HepG2 (cell line): ENCODE results near the gene ZNF804B. TPM values are rescaled to one million over a fixed set of nuclear protein-coding genes. Genes with fewer than 3 reads are reported as not detected.

Experiments
- ATAC-seq: fragments of 200-7000 bp; cut with Tn5 transposase; 3 replicates; pipeline ENCODE4 v1.9.1; 2020; ENCODE audit warnings: mild to moderate bottlenecking, moderate library complexity
- BruUV-seq: library from RNA; stranded (reverse); fragments of 400-500 nt; replicated peaks from 2 replicates; lab custom pipeline; 2021; lab: Mats Ljungman, UMichigan
- CTCF ChIA-PET: fragments of 300-600 bp; formaldehyde crosslinking; extraction: SDS; loops from one replicate; lab custom pipeline; 2021; ENCODE audit warnings: low total read pairs, inconsistent platforms, low intra/inter-chr PET ratio; lab: Yijun Ruan, JAX
- POLR2A ChIA-PET: fragments of 350-600 bp; sonication (Branson Sonifier 250); formaldehyde crosslinking; loops from one replicate; lab custom pipeline; 2020; ENCODE audit warnings: antibody characterized with exemption, inconsistent platforms; lab: Yijun Ruan, JAX
- DNase-seq: peaks from one replicate; pipeline ENCODE4 v3.0.0-alpha.2; 2015; ENCODE audit warnings: low spot score
- FAIRE-seq: peaks from 3 replicates; lab custom pipeline; 2011; peaks lifted over from hg19 to GRCh38; lab: Jason Lieb, UNC
- H2AFZ ChIP-seq: one replicate; pipeline ENCODE4 v1.6.1; 2011; ENCODE audit warnings: low read length, inconsistent platforms
- H3K27ac ChIP-seq: fragments of 300-600 bp; 3 replicates; pipeline ENCODE4 v1.8.0; 2011; ENCODE audit warnings: mixed run types, mild to moderate bottlenecking, mixed read lengths, low read length, inconsistent platforms; ENCODE audit not compliant: insufficient read depth; ENCODE audit errors: extremely low read length
- H3K27me3 ChIP-seq, 2 experiments: fragments of 200-600 bp in 1 of 2; 2 replicates in 1 of 2; 3 replicates in 1 of 2; pipeline versions ENCODE4 v1.6.0 to v1.8.0; 2011; ENCODE audit warnings: low read length in 2 of 2, mild to moderate bottlenecking in 2 of 2, moderate library complexity in 2 of 2, inconsistent platforms in 1 of 2; ENCODE audit not compliant: insufficient read depth in 2 of 2, control insufficient read depth in 1 of 2
- H3K36me3 ChIP-seq, 2 experiments: fragments of 200-600 bp in 1 of 2; replicated peaks in 1 of 2; 2 replicates in 1 of 2; 3 replicates in 1 of 2; pipeline versions ENCODE4 v1.5.1 to v1.8.0; 2011; ENCODE audit warnings: low read length in 2 of 2, inconsistent platforms in 1 of 2; ENCODE audit not compliant: insufficient read depth in 2 of 2, control insufficient read depth in 1 of 2
- H3K4me1 ChIP-seq: 2 replicates; pipeline ENCODE4 v1.5.1; 2012; ENCODE audit warnings: low read length, inconsistent platforms; ENCODE audit not compliant: insufficient read depth
- H3K4me2 ChIP-seq: 2 replicates; pipeline ENCODE4 v1.6.0; 2011; ENCODE audit warnings: low read depth, low read length, inconsistent platforms
- H3K4me3 ChIP-seq, 3 experiments: fragments of 200-600 bp in 1 of 3; sonication (generic), shearing (Covaris generic) in 1 of 3; replicated peaks in 1 of 3; 2 replicates each; pipeline ENCODE4 v1.5.1; 2011 to 2016; ENCODE audit warnings: low read length in 3 of 3, inconsistent platforms in 2 of 3, low read depth in 2 of 3, mild to moderate bottlenecking in 2 of 3, control low read depth in 1 of 3, mixed read lengths in 1 of 3; ENCODE audit not compliant: insufficient read depth in 1 of 3
- H3K79me2 ChIP-seq: one replicate; pipeline ENCODE4 v1.6.1; 2011; ENCODE audit warnings: low read length, inconsistent platforms; ENCODE audit not compliant: insufficient read depth
- H3K9ac ChIP-seq: 2 replicates; pipeline ENCODE4 v1.6.0; 2011; ENCODE audit warnings: mild to moderate bottlenecking, low read depth, low read length, inconsistent platforms; ENCODE audit not compliant: insufficient read depth
- H3K9me3 ChIP-seq: 2 replicates; pipeline ENCODE4 v1.5.1; 2012; ENCODE audit warnings: mild to moderate bottlenecking, low read length
- H4K20me1 ChIP-seq: 2 replicates; pipeline ENCODE4 v1.6.0; 2011; ENCODE audit warnings: inconsistent platforms, mild to moderate bottlenecking, low read length, moderate library complexity; ENCODE audit not compliant: insufficient read depth
- ARID4A ChIP-seq: sonication (generic); formaldehyde crosslinking; IDR thresholded peaks from 2 replicates; pipeline ENCODE4 v1.5.0; 2020; ENCODE audit warnings: mild to moderate bottlenecking, missing genetic modification reagents, borderline replicate concordance
- CBFB ChIP-seq: sonication (generic); formaldehyde crosslinking; IDR thresholded peaks from 2 replicates; pipeline ENCODE4 v1.4.0; 2020; ENCODE audit warnings: missing genetic modification reagents
- EHMT2 ChIP-seq: fragments of 200-600 bp; sonication (generic); IDR thresholded peaks from 2 replicates; pipeline ENCODE4 v1.7.0; 2017; ENCODE audit warnings: antibody characterized with exemption, low read depth, low read length, borderline replicate concordance
- EP300 ChIP-seq, 3 experiments: sonication (generic) in 1 of 3; formaldehyde crosslinking in 1 of 3; IDR thresholded peaks; 2 replicates each; pipeline versions ENCODE4 v1.5.1 to v1.6.1; 2011 to 2020; ENCODE audit warnings: low read depth in 2 of 3, low read length in 2 of 3, borderline replicate concordance in 1 of 3, improper control_type of control experiment in 1 of 3, mild to moderate bottlenecking in 1 of 3, missing genetic modification reagents in 1 of 3, moderate library complexity in 1 of 3
- ETV5 ChIP-seq: IDR thresholded peaks from 2 replicates; pipeline ENCODE4 v1.6.1; 2018; ENCODE audit warnings: missing biosample characterization, missing genetic modification reagents, inconsistent platforms, borderline replicate concordance
- FIP1L1 ChIP-seq: fragments of 200-400 bp; formaldehyde crosslinking; IDR thresholded peaks from 2 replicates; pipeline ENCODE4 v1.6.1; 2018; ENCODE audit warnings: low read depth, mild to moderate bottlenecking, low read length, moderate library complexity, borderline replicate concordance; ENCODE audit not compliant: insufficient read depth
- GPN1 ChIP-seq: sonication (generic); formaldehyde crosslinking; IDR thresholded peaks from 2 replicates; pipeline ENCODE4 v1.5.1; 2020; ENCODE audit warnings: missing genetic modification reagents, borderline replicate concordance
- GTF2F1 ChIP-seq: fragments of 150-350 bp; IDR thresholded peaks from 2 replicates; pipeline ENCODE4 v1.6.1; 2014; ENCODE audit warnings: low read length
- HOXA3 ChIP-seq: sonication (generic); formaldehyde crosslinking; IDR thresholded peaks from 2 replicates; pipeline ENCODE4 v1.5.0; 2020; ENCODE audit warnings: missing genetic modification reagents
- POLR2A ChIP-seq, 2 experiments: IDR thresholded peaks; 2 replicates each; pipeline ENCODE4 v1.6.1; 2011; ENCODE audit warnings: low read depth in 2 of 2, low read length in 2 of 2, mild to moderate bottlenecking in 1 of 2, moderate library complexity in 1 of 2; ENCODE audit not compliant: insufficient read depth in 1 of 2
- RNF2 ChIP-seq: fragments of 450-650 bp; conservative IDR thresholded peaks from 2 replicates; pipeline ENCODE4 v1.6.1; 2016; ENCODE audit warnings: low read depth
- SIN3B ChIP-seq: fragments of 150-350 bp; IDR thresholded peaks from 2 replicates; pipeline ENCODE4 v1.6.1; 2014; ENCODE audit warnings: low read length
- STAT5B ChIP-seq: sonication (generic); formaldehyde crosslinking; IDR thresholded peaks from 2 replicates; pipeline ENCODE4 v1.4.0; 2020; ENCODE audit warnings: missing genetic modification reagents
- ZFY ChIP-seq: sonication (generic); formaldehyde crosslinking; IDR thresholded peaks from 2 replicates; pipeline ENCODE4 v1.4.0; 2020; ENCODE audit warnings: missing genetic modification reagents
- ZNF670 ChIP-seq: sonication (generic); formaldehyde crosslinking; IDR thresholded peaks from 2 replicates; pipeline ENCODE4 v1.8.0; 2022; ENCODE audit warnings: mild to moderate bottlenecking, missing genetic modification reagents, borderline replicate concordance
- ZNF720 ChIP-seq: sonication (generic); formaldehyde crosslinking; IDR thresholded peaks from 2 replicates; pipeline ENCODE4 v1.4.0; 2020; ENCODE audit warnings: missing genetic modification reagents
- WGBS: methylation state at CpG from one replicate; pipeline ENCODE4 v1.1.6; 2017; ENCODE audit warnings: low lambda C conversion rate; 5-methylcytosine and 5-hydroxymethylcytosine counted together
- in situ Hi-C: cut with HindIII; loops from 2 replicates; pipeline ENCODE4 v1.10.0; 2017; ENCODE audit warnings: low pct_unique_long_range_greater_than_20kb; ENCODE audit not compliant: extremely low pct_ligation_motif_present
- intact Hi-C: fragments of 100-400 bp; cut with micrococcal nuclease; formaldehyde crosslinking; loops from one replicate; pipeline ENCODE4 v1.10.0; 2022; ENCODE audit not compliant: unreplicated experiment
- polyA plus RNA-seq, 8 experiments: library from polyadenylated mRNA; depleted of rRNA in 3 of 8; stranded (reverse) in 7 of 8; unstranded in 1 of 8; fragments of >200 nt; fragmentation: Illumina TruSeq in 4 of 8; extraction: Trizol in 4 of 8; gene quantifications; 2 replicates each; pipeline versions ENCODE4 v1.2.1 to v1.2.3, GENCODE V29; 2011 to 2016; ENCODE audit warnings: low read depth in 4 of 8, missing spikeins in 1 of 8, mixed read lengths in 1 of 8; ENCODE audit not compliant: insufficient read depth in 1 of 8
- total RNA-seq, 5 experiments: library from RNA; depleted of rRNA; stranded (reverse); fragments of >200 nt; fragmentation: Illumina TruSeq; extraction: Trizol; gene quantifications; 2 replicates each; pipeline ENCODE4 v1.2.3, GENCODE V29; 2016; ENCODE audit warnings: low read depth in 1 of 5
- TF ChIP-seq, protein P1 (sequence below): sonication (generic); formaldehyde crosslinking; IDR thresholded peaks from 2 replicates; pipeline ENCODE4 v1.4.0; 2020; ENCODE audit warnings: mild to moderate bottlenecking, missing genetic modification reagents, borderline replicate concordance

Gene ZNF804B
- total and polyA plus RNA-seq, 2 of the 13 experiments (the other 11 are each of a cell fraction or from before 2014, with no cell fraction given) = not detected

DNA sequence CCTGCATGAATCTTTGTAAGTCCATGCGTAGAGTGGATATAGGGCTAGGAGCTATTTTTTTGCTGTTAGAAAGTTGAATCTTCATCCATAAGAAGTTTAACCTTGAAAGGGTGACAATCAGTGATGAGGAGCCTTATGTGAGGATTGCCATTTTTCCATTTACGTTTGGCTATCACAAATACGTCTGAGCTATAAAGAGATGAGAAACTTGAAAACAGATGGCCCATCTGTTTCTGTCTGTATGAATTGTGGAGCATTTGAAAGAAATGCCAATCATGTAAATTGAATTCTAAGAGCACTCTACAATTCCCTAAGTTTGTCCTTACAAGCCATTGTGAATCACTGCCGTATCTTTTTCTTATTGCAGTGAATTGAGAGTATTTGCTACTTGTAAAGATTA is 205.9 kb downstream of the ZNF804B start:
- no TSS peak for BruUV-seq
- Histone ChIP-seq H3K9ac (no peak overlapping the region), H3K4me1 (no peaks in the 10 kb centered on the region), H3K4me2 (no peak overlapping the region), H3K27ac (no peak overlapping the region), H3K36me3 (no peaks in the 10 kb centered on the region), H3K27me3 (no peaks in the 10 kb centered on the region), H4K20me1 (no peaks in the 10 kb centered on the region), H3K9me3 (no peaks in the 10 kb centered on the region), H3K4me3 (no peak overlapping the region), H3K79me2 (no peaks in the 10 kb centered on the region), H2AFZ (no peak overlapping the region)
- POLR2A ChIA-PET = no interaction called here
- in situ Hi-C loops = no loop called here
- ATAC-seq = no peak
- intact Hi-C loops = no loop called here
- DNase-seq = no peak
- CTCF ChIA-PET = no interaction called here
- WGBS = 27% methylated on average over 4 of the region's 4 CpGs
- no peak for TF ChIP-seq ARID4A
- no peak for TF ChIP-seq RNF2
- no peak for TF ChIP-seq FIP1L1
- TF ChIP-seq SIN3B = no peak
- no peak for TF ChIP-seq EP300 (IDR thresholded peaks at IDR 0.05; ENCODE audit: low read depth in 2 of 2, low read length in 2 of 2)
- TF ChIP-seq EP300 (CRISPR knock-in tag; IDR thresholded peaks at IDR 0.05; ENCODE audit: borderline replicate concordance) = no peak
- TF ChIP-seq, protein P1, sequence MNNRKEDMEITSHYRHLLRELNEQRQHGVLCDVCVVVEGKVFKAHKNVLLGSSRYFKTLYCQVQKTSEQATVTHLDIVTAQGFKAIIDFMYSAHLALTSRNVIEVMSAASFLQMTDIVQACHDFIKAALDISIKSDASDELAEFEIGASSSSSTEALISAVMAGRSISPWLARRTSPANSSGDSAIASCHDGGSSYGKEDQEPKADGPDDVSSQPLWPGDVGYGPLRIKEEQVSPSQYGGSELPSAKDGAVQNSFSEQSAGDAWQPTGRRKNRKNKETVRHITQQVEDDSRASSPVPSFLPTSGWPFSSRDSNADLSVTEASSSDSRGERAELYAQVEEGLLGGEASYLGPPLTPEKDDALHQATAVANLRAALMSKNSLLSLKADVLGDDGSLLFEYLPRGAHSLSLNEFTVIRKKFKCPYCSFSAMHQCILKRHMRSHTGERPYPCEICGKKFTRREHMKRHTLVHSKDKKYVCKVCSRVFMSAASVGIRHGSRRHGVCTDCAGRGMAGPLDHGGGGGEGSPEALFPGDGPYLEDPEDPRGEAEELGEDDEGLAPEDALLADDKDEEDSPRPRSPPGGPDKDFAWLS (CRISPR knock-in tag) = no peak
- no peak for TF ChIP-seq HOXA3
- TF ChIP-seq GPN1 (CRISPR knock-in tag) = no peak
- TF ChIP-seq ZFY (CRISPR knock-in tag) = no peak
- TF ChIP-seq ZNF720 (CRISPR knock-in tag) = no peak
- TF ChIP-seq EHMT2 = no peak
- TF ChIP-seq GTF2F1 = no peak
- TF ChIP-seq STAT5B (CRISPR knock-in tag) = no peak
- TF ChIP-seq POLR2A (IDR thresholded peaks at IDR 0.05; ENCODE audit: insufficient read depth in 1 of 2, low read depth in 2 of 2, low read length in 2 of 2) = no peak
- TF ChIP-seq ETV5 (CRISPR knock-in tag) = no peak
- TF ChIP-seq ZNF670 (CRISPR knock-in tag) = no peak
- TF ChIP-seq CBFB (CRISPR knock-in tag) = no peak
- FAIRE-seq = no peak
